ENCODE measurements around the gene AK1. TPM values are rescaled to one million over a fixed set of nuclear protein-coding genes. Genes with fewer than 3 reads are reported as not detected.

AK1 gene
- total RNA-seq, 4 donors from 2014 or later = 24.7 to 110 (median 62.4) TPM

DNA sequence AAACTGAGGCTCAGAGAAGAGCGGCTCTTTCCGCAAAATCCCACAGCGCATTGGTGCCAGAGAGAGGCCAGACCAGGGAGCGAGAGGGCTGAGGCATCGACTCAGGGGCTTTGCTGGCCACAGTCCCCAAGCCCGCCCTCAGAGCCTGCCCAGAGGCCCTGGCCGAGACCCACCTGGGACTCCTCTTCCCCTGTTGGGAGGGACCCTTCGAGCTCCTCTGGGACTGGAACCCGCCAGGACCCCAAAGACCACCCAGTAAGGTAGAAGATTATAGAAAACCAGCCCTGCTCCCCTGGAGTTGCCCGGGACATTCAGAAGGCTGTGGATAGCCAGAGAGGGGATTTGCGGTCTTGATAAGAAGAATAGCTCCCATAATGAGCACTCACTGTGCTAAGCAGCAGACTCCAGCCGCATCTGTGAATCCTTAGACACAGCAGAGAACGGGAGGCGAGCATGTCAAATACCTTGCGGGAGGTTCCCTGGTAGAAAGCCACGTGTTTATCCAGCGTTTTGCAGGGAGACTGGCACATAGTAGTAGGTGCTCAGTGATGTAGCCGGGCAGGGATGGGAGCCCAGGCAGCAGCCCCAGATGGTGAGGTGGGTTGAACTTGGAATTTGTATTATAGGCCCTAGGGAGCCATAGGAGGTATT is 651 bp upstream of the AK1 start:
- no peak for TF ChIP-seq EP300 (IDR thresholded peaks at IDR 0.05; ENCODE audit: low read depth)
- TF ChIP-seq, protein P1, sequence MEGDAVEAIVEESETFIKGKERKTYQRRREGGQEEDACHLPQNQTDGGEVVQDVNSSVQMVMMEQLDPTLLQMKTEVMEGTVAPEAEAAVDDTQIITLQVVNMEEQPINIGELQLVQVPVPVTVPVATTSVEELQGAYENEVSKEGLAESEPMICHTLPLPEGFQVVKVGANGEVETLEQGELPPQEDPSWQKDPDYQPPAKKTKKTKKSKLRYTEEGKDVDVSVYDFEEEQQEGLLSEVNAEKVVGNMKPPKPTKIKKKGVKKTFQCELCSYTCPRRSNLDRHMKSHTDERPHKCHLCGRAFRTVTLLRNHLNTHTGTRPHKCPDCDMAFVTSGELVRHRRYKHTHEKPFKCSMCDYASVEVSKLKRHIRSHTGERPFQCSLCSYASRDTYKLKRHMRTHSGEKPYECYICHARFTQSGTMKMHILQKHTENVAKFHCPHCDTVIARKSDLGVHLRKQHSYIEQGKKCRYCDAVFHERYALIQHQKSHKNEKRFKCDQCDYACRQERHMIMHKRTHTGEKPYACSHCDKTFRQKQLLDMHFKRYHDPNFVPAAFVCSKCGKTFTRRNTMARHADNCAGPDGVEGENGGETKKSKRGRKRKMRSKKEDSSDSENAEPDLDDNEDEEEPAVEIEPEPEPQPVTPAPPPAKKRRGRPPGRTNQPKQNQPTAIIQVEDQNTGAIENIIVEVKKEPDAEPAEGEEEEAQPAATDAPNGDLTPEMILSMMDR (IDR thresholded peaks at IDR 0.05) = no peak
- TF ChIP-seq POLR2AphosphoS5 (IDR thresholded peaks at IDR 0.05) = no peak
- no peak for TF ChIP-seq POLR2A (IDR thresholded peaks at IDR 0.05)
- H3K36me3 ChIP-seq = no peaks in the 10 kb centered on the region
- intact Hi-C loops (cut with DNase I; ENCODE audit: low total_unique reads) = no loop called here
- in situ Hi-C loops (cut with MboI; ENCODE audit: low pct_ligation_motif_present in 1 of 4, low pct_unique_long_range_greater_than_20kb in 1 of 4, low sequenced_read_pairs in 3 of 4) = no loop called here
- H3K9me3 ChIP-seq = no peaks in the 10 kb centered on the region
- peaks cover 37 to 44% (median 40%) of the 10 kb centered on the region in 4 donors for H3K4me1 ChIP-seq
- no peak for DNase-seq
- peak overlapping the region; percentile 44 to 73 (median 54) for H3K4me3 ChIP-seq
- H3K27me3 ChIP-seq = no peaks in the 10 kb centered on the region
- 53% methylated on average over 18 of the region's 18 CpGs; no CpG with 5 or more reads in 1 of the 2 donors for WGBS, 2 donors (ENCODE audit: low coverage in 1 of 2)
- peak overlapping the region; percentile 44 to 90 (median 80) for H3K27ac ChIP-seq

DNA sequence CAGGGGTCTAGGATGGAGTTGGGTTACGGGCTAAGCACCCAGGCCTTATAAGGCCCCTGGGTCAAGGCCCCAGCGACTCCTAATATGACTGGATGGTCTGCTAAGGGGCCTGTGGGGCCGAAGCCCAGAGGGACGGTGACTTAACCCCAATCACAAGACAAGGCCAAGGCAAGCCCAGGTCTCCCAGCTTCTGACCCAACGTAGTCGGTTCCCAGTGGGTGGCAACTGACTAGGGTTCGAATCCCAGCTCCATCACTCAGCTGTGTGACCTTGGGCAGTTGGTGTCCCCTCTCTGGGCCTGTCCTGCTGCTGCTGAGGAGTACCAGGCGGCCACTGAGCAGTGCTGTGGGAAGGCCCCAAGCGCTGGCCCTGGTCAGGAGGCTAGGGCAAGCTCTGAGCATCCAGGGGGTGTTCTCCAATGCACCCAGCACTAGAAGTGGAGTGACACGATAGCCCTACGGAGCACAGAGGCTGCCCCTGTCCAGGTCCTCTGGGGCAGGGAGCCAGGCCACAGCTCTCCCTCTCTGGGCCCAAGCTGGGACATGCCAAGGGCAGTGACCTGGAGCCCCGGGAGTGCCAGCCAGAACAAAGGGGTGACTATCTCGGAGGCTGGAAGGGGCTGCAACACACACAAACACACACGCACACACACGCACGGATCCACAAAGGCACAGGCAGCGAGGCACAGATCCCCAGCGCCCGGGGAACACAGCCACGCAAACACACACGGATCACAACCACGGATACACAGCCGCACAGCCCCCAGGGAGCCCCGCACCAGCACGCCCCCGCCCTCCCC is 512 bp downstream of the AK1 start:
- Histone ChIP-seq H3K27me3 (no peaks in the 10 kb centered on the region), H3K36me3 (no peaks in the 10 kb centered on the region), H3K9me3 (no peaks in the 10 kb centered on the region), H3K4me1 (peaks cover 37 to 44% (median 40%) of the 10 kb centered on the region in 4 donors), H3K4me3 (peak overlapping the region; percentile 44 to 73 (median 54)), H3K27ac (peak overlapping the region; percentile 44 to 90 (median 80))
- TF ChIP-seq POLR2AphosphoS5 (IDR thresholded peaks at IDR 0.05) = no peak
- no peak for TF ChIP-seq EP300 (IDR thresholded peaks at IDR 0.05; ENCODE audit: low read depth)
- TF ChIP-seq, protein P1 (IDR thresholded peaks at IDR 0.05) = no peak
- no peak for TF ChIP-seq POLR2A (IDR thresholded peaks at IDR 0.05)
- intact Hi-C loops (cut with DNase I; ENCODE audit: low total_unique reads) = no loop called here
- in situ Hi-C loops (cut with MboI; ENCODE audit: low pct_ligation_motif_present in 1 of 4, low pct_unique_long_range_greater_than_20kb in 1 of 4, low sequenced_read_pairs in 3 of 4) = no loop called here
- WGBS, 2 donors (ENCODE audit: low coverage in 1 of 2) = 51% methylated on average over 14 of the region's 26 CpGs; no CpG with 5 or more reads in 1 of the 2 donors
- DNase-seq = no peak

DNA sequence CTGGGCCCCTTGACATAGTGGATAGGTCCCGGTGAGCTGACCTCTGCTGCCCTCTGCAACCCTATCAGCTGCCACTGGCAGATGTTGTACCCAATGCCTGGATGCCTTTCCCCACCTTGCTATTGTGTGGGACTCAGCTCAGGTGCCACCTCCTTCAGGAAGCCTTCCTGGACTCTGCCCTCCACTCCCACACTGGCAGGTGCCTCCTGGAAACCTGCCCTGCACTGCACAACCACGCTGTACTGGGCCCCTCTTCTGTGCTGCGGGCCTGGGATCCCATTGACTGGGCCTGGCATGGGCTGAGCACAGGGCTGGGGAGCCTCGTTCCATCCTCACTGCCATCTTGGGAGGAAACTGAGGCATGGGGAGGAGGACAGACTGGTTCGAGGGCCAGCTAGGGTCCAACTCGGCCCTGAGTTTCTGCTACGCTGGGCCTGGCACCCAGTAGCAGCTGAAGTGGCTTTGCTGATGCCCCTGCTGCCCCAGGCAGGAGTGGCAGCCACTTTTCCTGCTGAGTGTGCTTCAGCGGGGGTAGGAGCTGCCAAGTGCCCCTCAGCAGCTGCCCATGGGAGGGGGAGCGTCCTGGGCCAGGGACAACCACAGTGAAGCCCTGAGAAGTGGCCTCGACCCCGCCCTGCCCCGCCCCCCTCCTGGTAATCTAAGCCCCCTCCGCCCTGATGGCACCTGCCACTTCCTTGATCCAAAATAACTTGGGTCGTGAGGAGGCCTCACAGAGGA is 1.3 kb downstream of the AK1 start:
- no peaks in the 10 kb centered on the region for H3K27me3 ChIP-seq
- TF ChIP-seq, protein P1 (IDR thresholded peaks at IDR 0.05) = no peak
- TF ChIP-seq POLR2A (IDR thresholded peaks at IDR 0.05) = no peak
- no peak for TF ChIP-seq POLR2AphosphoS5 (IDR thresholded peaks at IDR 0.05)
- TF ChIP-seq EP300 (IDR thresholded peaks at IDR 0.05; ENCODE audit: low read depth) = no peak
- peaks cover 37 to 44% (median 40%) of the 10 kb centered on the region in 4 donors for H3K4me1 ChIP-seq
- no peak overlapping the region for H3K4me3 ChIP-seq
- no peaks in the 10 kb centered on the region for H3K36me3 ChIP-seq
- DNase-seq = peak; percentile 42
- H3K9me3 ChIP-seq = no peaks in the 10 kb centered on the region
- in situ Hi-C loops (cut with MboI; ENCODE audit: low pct_ligation_motif_present in 1 of 4, low pct_unique_long_range_greater_than_20kb in 1 of 4, low sequenced_read_pairs in 3 of 4) = no loop called here
- WGBS, 2 donors (ENCODE audit: low coverage in 1 of 2) = 69% methylated on average over 13 of the region's 14 CpGs; no CpG with 5 or more reads in 1 of the 2 donors
- H3K27ac ChIP-seq = peak overlapping the region; percentile 44 to 90 (median 80)
- intact Hi-C loops (cut with DNase I; ENCODE audit: low total_unique reads) = no loop called here
